ENCODE data around the gene LEKR1. TPM values are rescaled to one million over a fixed set of nuclear protein-coding genes. Genes with fewer than 3 reads are reported as not detected.
A peak's percentile ranks its signal among the peaks of the same experiment; 100 is the strongest.

Gene LEKR1
- total and polyA plus RNA-seq, 9 of the 15 experiments (the other 6 are each of a cell fraction or from before 2014, with no cell fraction given) = 0.76 to 1.8 (median 1.2) TPM

DNA sequence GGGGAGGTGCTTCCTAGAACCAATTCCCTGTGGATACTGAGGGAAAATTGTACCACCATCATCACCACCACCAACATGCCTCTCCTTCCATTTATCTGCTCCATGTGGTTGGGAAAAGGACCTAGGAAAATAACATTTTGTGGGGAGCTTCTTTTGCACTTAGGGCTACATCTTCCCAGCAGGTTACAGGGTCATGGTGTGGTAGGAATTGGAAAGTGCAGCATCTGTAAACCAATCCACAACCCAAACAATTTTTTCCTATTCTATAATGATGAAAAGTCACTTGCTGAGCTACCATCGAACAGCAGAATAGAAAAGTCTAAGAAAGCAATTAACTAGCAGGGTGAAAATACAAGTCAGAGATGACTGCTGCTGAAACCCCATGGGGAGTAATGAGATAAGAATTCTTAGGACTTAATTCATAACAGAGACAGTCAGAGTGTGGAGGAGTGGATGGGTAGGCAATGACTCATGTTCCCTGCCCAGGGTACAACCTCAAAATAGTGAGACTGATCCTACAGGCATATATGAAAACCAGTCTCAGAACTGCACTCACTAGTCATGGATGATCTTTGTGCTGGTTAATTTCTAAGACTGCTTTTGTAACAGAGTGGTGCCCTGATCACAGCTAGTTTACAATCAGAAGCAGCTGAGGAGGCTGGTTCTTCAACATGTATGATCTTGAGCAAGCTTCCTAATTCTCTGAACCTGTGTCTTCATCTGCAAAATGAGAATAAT, 38.1 kb upstream of the LEKR1 start (continued):
- peak; percentile 57 for TF ChIP-seq ZNF592 (IDR thresholded peaks at IDR 0.05)
- TF ChIP-seq, protein P1, sequence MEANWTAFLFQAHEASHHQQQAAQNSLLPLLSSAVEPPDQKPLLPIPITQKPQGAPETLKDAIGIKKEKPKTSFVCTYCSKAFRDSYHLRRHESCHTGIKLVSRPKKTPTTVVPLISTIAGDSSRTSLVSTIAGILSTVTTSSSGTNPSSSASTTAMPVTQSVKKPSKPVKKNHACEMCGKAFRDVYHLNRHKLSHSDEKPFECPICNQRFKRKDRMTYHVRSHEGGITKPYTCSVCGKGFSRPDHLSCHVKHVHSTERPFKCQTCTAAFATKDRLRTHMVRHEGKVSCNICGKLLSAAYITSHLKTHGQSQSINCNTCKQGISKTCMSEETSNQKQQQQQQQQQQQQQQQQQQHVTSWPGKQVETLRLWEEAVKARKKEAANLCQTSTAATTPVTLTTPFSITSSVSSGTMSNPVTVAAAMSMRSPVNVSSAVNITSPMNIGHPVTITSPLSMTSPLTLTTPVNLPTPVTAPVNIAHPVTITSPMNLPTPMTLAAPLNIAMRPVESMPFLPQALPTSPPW (CRISPR knock-in tag; IDR thresholded peaks at IDR 0.05) = peak; percentile 41
- peak; percentile 77 for TF ChIP-seq CBFA2T3 (IDR thresholded peaks at IDR 0.05)
- peak; percentile 35; the same call in 1 of the 2 replicates for TF ChIP-seq TAL1 (IDR thresholded peaks at IDR 0.05)
- TF ChIP-seq ATF7 (IDR thresholded peaks at IDR 0.05) = peak; percentile 54; the same call in 1 of the 2 replicates
- TF ChIP-seq ZNF79 (CRISPR knock-in tag; IDR thresholded peaks at IDR 0.05; ENCODE audit: low read depth) = no peak
- 0 out of 2 replicates have a peak, but pooled peaks have one; percentile 33 for TF ChIP-seq ZNF766 (CRISPR knock-in tag; conservative IDR thresholded peaks at IDR 0.05)
- TF ChIP-seq, protein P2, sequence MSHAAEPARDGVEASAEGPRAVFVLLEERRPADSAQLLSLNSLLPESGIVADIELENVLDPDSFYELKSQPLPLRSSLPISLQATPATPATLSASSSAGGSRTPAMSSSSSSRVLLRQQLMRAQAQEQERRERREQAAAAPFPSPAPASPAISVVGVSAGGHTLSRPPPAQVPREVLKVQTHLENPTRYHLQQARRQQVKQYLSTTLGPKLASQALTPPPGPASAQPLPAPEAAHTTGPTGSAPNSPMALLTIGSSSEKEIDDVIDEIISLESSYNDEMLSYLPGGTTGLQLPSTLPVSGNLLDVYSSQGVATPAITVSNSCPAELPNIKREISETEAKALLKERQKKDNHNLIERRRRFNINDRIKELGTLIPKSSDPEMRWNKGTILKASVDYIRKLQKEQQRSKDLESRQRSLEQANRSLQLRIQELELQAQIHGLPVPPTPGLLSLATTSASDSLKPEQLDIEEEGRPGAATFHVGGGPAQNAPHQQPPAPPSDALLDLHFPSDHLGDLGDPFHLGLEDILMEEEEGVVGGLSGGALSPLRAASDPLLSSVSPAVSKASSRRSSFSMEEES (CRISPR knock-in tag; IDR thresholded peaks at IDR 0.05) = no peak
- TF ChIP-seq MYNN (IDR thresholded peaks at IDR 0.05) = peak; percentile 58; the same call in 1 of the 2 replicates
- no peak for TF ChIP-seq MYNN (CRISPR knock-in tag; IDR thresholded peaks at IDR 0.05)
- TF ChIP-seq RAD21 (CRISPR knock-in tag; conservative IDR thresholded peaks at IDR 0.05 in 1 of 2, IDR thresholded peaks at IDR 0.05 in 1 of 2) = 0 out of 4 replicates have a peak, but pooled peaks of 1 of the 2 experiments have one; percentile 2
- TF ChIP-seq MEF2D (tag; conservative IDR thresholded peaks at IDR 0.05; ENCODE audit: low read depth) = no peak
- TF ChIP-seq ZNF23 (CRISPR knock-in tag; IDR thresholded peaks at IDR 0.05) = no peak
- TF ChIP-seq, protein P3, sequence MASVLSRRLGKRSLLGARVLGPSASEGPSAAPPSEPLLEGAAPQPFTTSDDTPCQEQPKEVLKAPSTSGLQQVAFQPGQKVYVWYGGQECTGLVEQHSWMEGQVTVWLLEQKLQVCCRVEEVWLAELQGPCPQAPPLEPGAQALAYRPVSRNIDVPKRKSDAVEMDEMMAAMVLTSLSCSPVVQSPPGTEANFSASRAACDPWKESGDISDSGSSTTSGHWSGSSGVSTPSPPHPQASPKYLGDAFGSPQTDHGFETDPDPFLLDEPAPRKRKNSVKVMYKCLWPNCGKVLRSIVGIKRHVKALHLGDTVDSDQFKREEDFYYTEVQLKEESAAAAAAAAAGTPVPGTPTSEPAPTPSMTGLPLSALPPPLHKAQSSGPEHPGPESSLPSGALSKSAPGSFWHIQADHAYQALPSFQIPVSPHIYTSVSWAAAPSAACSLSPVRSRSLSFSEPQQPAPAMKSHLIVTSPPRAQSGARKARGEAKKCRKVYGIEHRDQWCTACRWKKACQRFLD (CRISPR knock-in tag; IDR thresholded peaks at IDR 0.05) = 0 out of 2 replicates have a peak, but pooled peaks have one; percentile 58
- TF ChIP-seq NEUROD1 (IDR thresholded peaks at IDR 0.05; ENCODE audit: borderline replicate concordance, low read depth, low read length, partially characterized antibody) = peak; percentile 59
- TF ChIP-seq MAFG (tag; conservative IDR thresholded peaks at IDR 0.05) = 0 out of 2 replicates have a peak, but pooled peaks have one; percentile 31
- TF ChIP-seq JUND (IDR thresholded peaks at IDR 0.05; ENCODE audit: borderline replicate concordance, low read depth, low read length) = peak; percentile 96
- peak; percentile 96; the same call in 2 of the 3 replicates for TF ChIP-seq JUND (tag; IDR thresholded peaks at IDR 0.05; ENCODE audit: borderline replicate concordance, low read depth, low read length)
- no peak for TF ChIP-seq CC2D1A (IDR thresholded peaks at IDR 0.05)

Data from K562 (cell line).